Mammary epithelial cell (primary cell): ENCODE measurements around the gene MRPS18C.

Experiments used
- CTCF ChIP-seq, 2 donors: IDR thresholded peaks in 1 of 2; conservative IDR thresholded peaks in 1 of 2; 2 replicates each; pipeline ENCODE4 v1.5.1; 2011 to 2012; ENCODE audit warnings: inconsistent platforms in 2 of 2, low read length in 2 of 2, mild to moderate bottlenecking in 2 of 2, control low read depth in 1 of 2, low read depth in 1 of 2; ENCODE audit not compliant: insufficient read depth in 1 of 2; ENCODE audit errors: extremely low read depth in 1 of 2
- EZH2 ChIP-seq: IDR thresholded peaks from 2 replicates; pipeline ENCODE4 v1.6.1; 2012; ENCODE audit warnings: low read length, inconsistent platforms, borderline replicate concordance

GRCh38 chr4:83454686-83455085, 1.2 kb upstream of the MRPS18C start:
- no peak for TF ChIP-seq EZH2
- no peak for TF ChIP-seq CTCF (conservative IDR thresholded peaks at IDR 0.05 in 1 of 2, IDR thresholded peaks at IDR 0.05 in 1 of 2; ENCODE audit: extremely low read depth in 1 of 2, insufficient read depth in 1 of 2, low read depth in 1 of 2, low read length in 2 of 2)
